KMS-11 (cell line): Measurements from ENCODE around the gene CORO1C.

Experiments
- H2AFZ ChIP-seq: fragments of 200-600 bp; sonication (generic); 2 replicates; pipeline ENCODE4 v1.6.1; 2016; ENCODE audit warnings: antibody characterized with exemption, mixed run types, low read depth
- H3K27ac ChIP-seq: fragments of 200-600 bp; sonication (generic); 2 replicates; pipeline ENCODE4 v1.6.1; 2016; ENCODE audit warnings: mild to moderate bottlenecking, mixed run types
- H3K27me3 ChIP-seq: fragments of 200-600 bp; sonication (generic); 2 replicates; pipeline ENCODE4 v1.6.1; 2017; ENCODE audit warnings: mild to moderate bottlenecking, low read depth, mixed run types, moderate library complexity; ENCODE audit not compliant: insufficient read depth
- H3K36me3 ChIP-seq: fragments of 200-600 bp; sonication (generic); 2 replicates; pipeline ENCODE4 v1.6.1; 2017; ENCODE audit warnings: mild to moderate bottlenecking, mixed run types; ENCODE audit not compliant: insufficient read depth
- H3K4me1 ChIP-seq: fragments of 200-600 bp; sonication (generic); 2 replicates; pipeline ENCODE4 v1.6.1; 2016; ENCODE audit warnings: mild to moderate bottlenecking, low read depth, mixed run types; ENCODE audit not compliant: poor library complexity, severe bottlenecking
- H3K4me2 ChIP-seq: fragments of 200-600 bp; sonication (generic); 2 replicates; pipeline ENCODE4 v1.7.0; 2016; ENCODE audit warnings: mild to moderate bottlenecking, mixed run types
- H3K4me3 ChIP-seq: fragments of 200-600 bp; sonication (generic); IDR thresholded peaks from 2 replicates; pipeline ENCODE4 v1.6.1; 2017; ENCODE audit warnings: low read depth, low read length, mixed read lengths; ENCODE audit not compliant: insufficient read depth
- H3K79me2 ChIP-seq: fragments of 200-600 bp; sonication (generic); 2 replicates; pipeline ENCODE4 v1.6.1; 2016; ENCODE audit warnings: low read depth, mixed run types; ENCODE audit not compliant: insufficient read depth
- H3K9ac ChIP-seq: fragments of 200-600 bp; sonication (generic); 2 replicates; pipeline ENCODE4 v1.6.1; 2016; ENCODE audit warnings: mild to moderate bottlenecking, mixed run types
- H4K20me1 ChIP-seq: fragments of 200-600 bp; sonication (generic); 2 replicates; pipeline ENCODE4 v1.6.1; 2016; ENCODE audit warnings: mild to moderate bottlenecking, mixed run types; ENCODE audit not compliant: insufficient read depth
- TF ChIP-seq, protein P1 (sequence below): fragments of 200-600 bp; sonication (generic); conservative IDR thresholded peaks from 2 replicates; pipeline ENCODE4 v1.6.1; 2017; ENCODE audit warnings: low read depth, mild to moderate bottlenecking, antibody characterized with exemption, low read length, moderate library complexity, mixed read lengths

CORO1C gene

DNA sequence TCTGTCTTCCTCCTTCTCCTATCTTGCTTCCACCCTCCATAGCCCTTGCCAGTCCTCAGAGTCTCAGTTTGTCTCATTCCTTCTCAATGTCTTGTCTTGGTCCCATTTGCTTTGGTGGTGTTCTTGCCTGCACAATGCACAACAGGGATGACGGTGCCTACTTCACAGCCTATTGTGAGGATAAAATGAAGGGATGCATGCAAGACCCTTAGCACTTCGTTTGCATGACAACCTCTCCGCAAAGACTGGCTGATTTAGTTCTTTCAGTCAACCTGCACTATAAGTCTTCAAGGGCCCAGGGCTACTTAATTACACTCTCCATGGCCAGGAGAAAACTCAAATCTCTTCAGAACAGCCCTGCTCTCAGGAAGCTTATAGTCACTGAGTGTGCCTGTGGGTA lies 106.1 kb downstream of the CORO1C start:
- no peak overlapping the region for H2AFZ ChIP-seq

DNA sequence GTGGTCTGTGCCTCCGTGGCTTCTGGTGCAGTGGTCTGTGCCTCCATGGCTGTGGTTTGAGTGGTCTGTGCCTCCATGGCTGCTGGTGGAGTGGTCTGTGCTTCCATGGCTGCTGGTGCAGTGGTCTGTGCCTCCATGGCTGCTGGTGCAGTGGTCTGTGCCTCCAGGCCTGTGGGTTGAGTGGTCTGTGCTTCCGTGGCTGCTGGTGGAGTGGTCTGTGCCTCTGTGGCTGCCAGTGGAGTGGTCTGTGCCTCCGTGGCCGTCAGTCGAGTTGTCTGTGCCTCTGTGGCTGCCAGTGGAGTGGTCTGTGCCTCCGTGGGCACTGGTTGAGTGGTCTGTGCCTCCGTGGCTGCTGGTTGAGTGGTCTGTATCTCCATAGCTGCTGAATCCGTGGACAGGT lies 107.7 kb downstream of the CORO1C start:
- no peak overlapping the region for H3K27ac ChIP-seq
- H3K4me2 ChIP-seq: no peak overlapping the region
- H3K4me1 ChIP-seq: peaks cover 48% of the 10 kb centered on the region
- H3K36me3 ChIP-seq: no peaks in the 10 kb centered on the region; the same call in 1 of the 2 replicates
- no peaks in the 10 kb centered on the region for H3K27me3 ChIP-seq
- H3K4me3 ChIP-seq: no peak overlapping the region
- H3K79me2 ChIP-seq: peaks cover 40% of the 10 kb centered on the region
- no peak overlapping the region for H2AFZ ChIP-seq
- H4K20me1 ChIP-seq: no peaks in the 10 kb centered on the region
- TF ChIP-seq, protein P1, sequence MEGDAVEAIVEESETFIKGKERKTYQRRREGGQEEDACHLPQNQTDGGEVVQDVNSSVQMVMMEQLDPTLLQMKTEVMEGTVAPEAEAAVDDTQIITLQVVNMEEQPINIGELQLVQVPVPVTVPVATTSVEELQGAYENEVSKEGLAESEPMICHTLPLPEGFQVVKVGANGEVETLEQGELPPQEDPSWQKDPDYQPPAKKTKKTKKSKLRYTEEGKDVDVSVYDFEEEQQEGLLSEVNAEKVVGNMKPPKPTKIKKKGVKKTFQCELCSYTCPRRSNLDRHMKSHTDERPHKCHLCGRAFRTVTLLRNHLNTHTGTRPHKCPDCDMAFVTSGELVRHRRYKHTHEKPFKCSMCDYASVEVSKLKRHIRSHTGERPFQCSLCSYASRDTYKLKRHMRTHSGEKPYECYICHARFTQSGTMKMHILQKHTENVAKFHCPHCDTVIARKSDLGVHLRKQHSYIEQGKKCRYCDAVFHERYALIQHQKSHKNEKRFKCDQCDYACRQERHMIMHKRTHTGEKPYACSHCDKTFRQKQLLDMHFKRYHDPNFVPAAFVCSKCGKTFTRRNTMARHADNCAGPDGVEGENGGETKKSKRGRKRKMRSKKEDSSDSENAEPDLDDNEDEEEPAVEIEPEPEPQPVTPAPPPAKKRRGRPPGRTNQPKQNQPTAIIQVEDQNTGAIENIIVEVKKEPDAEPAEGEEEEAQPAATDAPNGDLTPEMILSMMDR: no peak
- no peak overlapping the region for H3K9ac ChIP-seq

More for the DNA sequence above, 106.1 kb downstream of the CORO1C start:
- Histone ChIP-seq H3K27ac (no peak overlapping the region), H4K20me1 (no peaks in the 10 kb centered on the region), H3K36me3 (no peaks in the 10 kb centered on the region; the same call in 1 of the 2 replicates), H3K27me3 (no peaks in the 10 kb centered on the region), H3K9ac (no peak overlapping the region), H3K4me3 (no peak overlapping the region), H3K79me2 (peaks cover 57% of the 10 kb centered on the region), H3K4me2 (no peak overlapping the region), H3K4me1 (peaks cover 49% of the 10 kb centered on the region)
- TF ChIP-seq, protein P1: no peak

DNA sequence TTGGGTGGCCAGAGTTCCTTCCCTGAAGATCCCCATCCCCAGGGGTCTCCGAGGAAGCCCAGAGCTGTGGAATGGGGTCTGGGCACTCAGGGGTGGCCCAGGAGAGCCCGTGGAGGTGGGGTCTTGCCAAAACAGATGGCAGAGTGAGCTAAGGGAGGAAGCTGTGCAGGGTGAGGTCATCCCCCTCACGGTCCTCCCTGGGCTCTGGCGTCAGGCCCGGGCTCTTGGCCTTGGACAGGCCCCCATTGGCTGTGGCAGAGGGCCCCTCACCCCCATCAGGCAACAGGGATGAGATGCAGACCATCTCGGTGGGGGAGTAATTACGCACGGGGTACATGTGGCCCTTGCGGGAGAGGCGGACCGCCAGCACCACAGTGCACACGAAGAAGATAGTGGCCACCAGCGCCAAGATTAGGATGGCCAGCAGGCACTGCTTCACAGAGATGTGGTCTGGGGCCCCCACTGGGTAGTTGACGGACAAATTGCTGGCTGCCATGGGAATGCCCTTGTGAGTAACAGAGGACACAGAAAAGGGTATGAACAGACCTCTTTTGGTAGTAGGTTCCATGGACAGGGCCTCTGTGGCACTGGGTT lies 108.3 kb downstream of the CORO1C start:
- no peaks in the 10 kb centered on the region for H4K20me1 ChIP-seq
- no peak overlapping the region for H3K9ac ChIP-seq
- no peak overlapping the region for H3K27ac ChIP-seq
- no peak overlapping the region for H3K4me2 ChIP-seq
- TF ChIP-seq, protein P1: no peak
- H2AFZ ChIP-seq: no peak overlapping the region
- H3K4me3 ChIP-seq: no peak overlapping the region
- no peaks in the 10 kb centered on the region; the same call in 1 of the 2 replicates for H3K36me3 ChIP-seq
- H3K27me3 ChIP-seq: no peaks in the 10 kb centered on the region
- peaks cover 48% of the 10 kb centered on the region for H3K4me1 ChIP-seq
- peaks cover 35% of the 10 kb centered on the region for H3K79me2 ChIP-seq

DNA sequence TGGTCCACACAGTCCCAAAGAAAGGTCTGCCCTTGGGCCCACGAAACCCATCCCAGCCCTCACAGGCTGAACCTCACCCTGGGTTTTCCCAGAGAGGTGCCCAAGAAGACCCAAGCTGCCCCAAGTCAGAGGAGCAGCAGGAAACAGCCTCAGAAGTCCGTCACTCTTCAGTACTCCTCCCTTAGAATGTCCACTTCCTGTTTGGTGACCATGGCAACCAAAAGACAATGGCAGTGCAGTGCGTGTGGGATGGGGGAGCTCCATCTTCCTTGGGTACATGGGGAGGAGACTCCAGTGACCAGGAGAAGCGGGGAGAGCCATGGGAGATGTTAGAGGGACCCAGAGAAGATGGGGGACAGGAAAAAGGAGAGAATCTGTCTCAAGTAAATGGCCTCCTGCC lies 108.9 kb downstream of the CORO1C start:
- Histone ChIP-seq H3K79me2 (peaks cover 29% of the 10 kb centered on the region), H3K27ac (no peak overlapping the region), H3K36me3 (no peaks in the 10 kb centered on the region; the same call in 1 of the 2 replicates), H4K20me1 (no peaks in the 10 kb centered on the region), H3K27me3 (no peaks in the 10 kb centered on the region), H3K4me2 (no peak overlapping the region), H2AFZ (no peak overlapping the region), H3K4me1 (peaks cover 48% of the 10 kb centered on the region), H3K9ac (no peak overlapping the region), H3K4me3 (no peak overlapping the region)
- TF ChIP-seq, protein P1: no peak
